ENCODE data around the gene ABHD1.
A peak's percentile ranks its signal among the peaks of the same experiment; 100 is the strongest.
"Not testable (repeated sequence)": the region's sequence is repeated elsewhere in the genome, so short reads cannot be mapped to it uniquely, and the experiment has no call there.

The ABHD1 gene

GRCh38 chr2:27087823-27088410 is 35.7 kb upstream of the ABHD1 start:
- DNase-seq: no peak

GRCh38 chr2:27088634-27089033 is 35.0 kb upstream of the ABHD1 start:
- DNase-seq: no peak

GRCh38 chr2:27089111-27089954 is 34.3 kb upstream of the ABHD1 start:
- DNase-seq: no peak

- no peak for DNase-seq
Observed at GRCh38 chr2:27091746-27092695, 31.6 kb upstream of the ABHD1 start.

- DNase-seq: no peak
Observed at GRCh38 chr2:27092696-27093429, 30.8 kb upstream of the ABHD1 start.

- no peak for DNase-seq
Observed at GRCh38 chr2:27093430-27094352, 29.9 kb upstream of the ABHD1 start.

GRCh38 chr2:27094353-27094984 is 29.1 kb upstream of the ABHD1 start:
- DNase-seq: no peak

GRCh38 chr2:27095427-27095744 is 28.2 kb upstream of the ABHD1 start:
- no peak for DNase-seq

- peak in 1 of 2 experiments; percentile 31 for DNase-seq
Observed at GRCh38 chr2:27095745-27096651, 27.6 kb upstream of the ABHD1 start.

GRCh38 chr2:27096748-27097297 is 26.8 kb upstream of the ABHD1 start:
- no peak for DNase-seq

GRCh38 chr2:27097341-27097740 is 26.3 kb upstream of the ABHD1 start:
- no peak for DNase-seq

GRCh38 chr2:27099334-27099955 is 24.2 kb upstream of the ABHD1 start:
- no peak for DNase-seq

GRCh38 chr2:27100036-27100435 is 23.6 kb upstream of the ABHD1 start:
- no peak for DNase-seq

- no peak for DNase-seq
Observed at GRCh38 chr2:27102329-27102728, 21.3 kb upstream of the ABHD1 start.

- no peak for DNase-seq
Observed at GRCh38 chr2:27105981-27106380, 17.6 kb upstream of the ABHD1 start.

- DNase-seq: no peak
Observed at GRCh38 chr2:27108221-27108620, 15.4 kb upstream of the ABHD1 start.

GRCh38 chr2:27109083-27109482 is 14.5 kb upstream of the ABHD1 start:
- DNase-seq: no peak

- not testable (repeated sequence) for DNase-seq
Observed at GRCh38 chr2:27110603-27111352, 12.8 kb upstream of the ABHD1 start.
